WI38 (cell line): ENCODE measurements around the gene SLC1A2.

Experiments
- H3K4me3 ChIP-seq: 2 replicates; pipeline ENCODE4 v1.5.1; 2011; ENCODE audit warnings: low read depth, mild to moderate bottlenecking, control low read depth, low read length
- CTCF ChIP-seq: IDR thresholded peaks from 2 replicates; pipeline ENCODE4 v1.5.1; 2012; ENCODE audit warnings: low read depth, mild to moderate bottlenecking, control low read depth, low read length

The SLC1A2 gene

DNA sequence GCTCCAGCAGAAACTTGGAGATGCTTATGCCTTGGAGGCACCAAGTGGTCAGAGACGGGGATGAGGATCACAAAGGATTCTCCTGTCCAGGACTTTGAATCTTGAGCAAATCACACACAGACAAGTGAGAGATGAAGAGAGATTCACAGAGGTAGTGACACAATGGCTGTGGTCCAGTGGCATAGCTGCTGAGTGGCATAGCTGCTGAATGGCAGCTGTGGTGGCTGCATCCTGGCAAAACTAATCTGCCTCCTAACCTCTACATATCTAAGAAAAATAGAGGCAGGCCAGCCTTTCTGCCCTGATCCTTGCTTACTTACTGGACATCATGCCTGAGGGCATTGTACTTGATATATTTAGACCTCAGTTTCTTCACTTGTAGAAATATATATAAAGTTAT, 177.8 kb downstream of the SLC1A2 start:
- H3K4me3 ChIP-seq: no peak overlapping the region
- no peak for TF ChIP-seq CTCF

GRCh38 chr11:35241083-35241482, 178.3 kb downstream of the SLC1A2 start:
- no peak overlapping the region for H3K4me3 ChIP-seq
- no peak for TF ChIP-seq CTCF

DNA sequence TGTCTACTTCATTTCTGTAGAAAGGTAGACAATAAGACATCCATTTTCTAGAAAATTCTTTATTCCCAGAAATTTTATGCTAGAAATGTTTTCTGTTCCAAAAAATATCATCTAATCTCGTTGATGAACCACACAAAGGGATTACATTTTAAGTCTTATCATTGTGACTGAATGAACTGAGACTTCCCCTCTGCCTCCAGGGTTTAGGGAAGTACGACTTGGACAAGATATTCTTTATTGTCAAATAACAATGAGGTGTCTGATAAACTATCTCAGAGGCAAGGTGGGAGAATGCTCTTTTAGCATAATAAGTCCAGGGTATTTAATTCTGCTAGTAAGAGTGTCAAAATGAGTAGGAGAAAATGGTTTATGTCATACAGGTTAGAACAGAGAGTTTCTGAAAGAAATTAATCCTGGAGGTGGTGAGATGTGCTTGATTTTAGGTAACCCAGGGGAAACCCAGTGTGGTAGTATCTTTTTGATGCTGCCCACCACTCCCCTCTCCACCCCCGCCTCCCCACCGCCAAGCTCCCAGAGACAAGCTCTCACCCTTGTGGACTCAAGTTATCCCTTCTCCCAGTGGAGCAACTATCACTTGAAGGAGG, 179.8 kb downstream of the SLC1A2 start:
- no peak overlapping the region for H3K4me3 ChIP-seq
- no peak for TF ChIP-seq CTCF

GRCh38 chr11:35238882-35239281, 180.5 kb downstream of the SLC1A2 start:
- no peak overlapping the region for H3K4me3 ChIP-seq
- TF ChIP-seq CTCF: no peak

DNA sequence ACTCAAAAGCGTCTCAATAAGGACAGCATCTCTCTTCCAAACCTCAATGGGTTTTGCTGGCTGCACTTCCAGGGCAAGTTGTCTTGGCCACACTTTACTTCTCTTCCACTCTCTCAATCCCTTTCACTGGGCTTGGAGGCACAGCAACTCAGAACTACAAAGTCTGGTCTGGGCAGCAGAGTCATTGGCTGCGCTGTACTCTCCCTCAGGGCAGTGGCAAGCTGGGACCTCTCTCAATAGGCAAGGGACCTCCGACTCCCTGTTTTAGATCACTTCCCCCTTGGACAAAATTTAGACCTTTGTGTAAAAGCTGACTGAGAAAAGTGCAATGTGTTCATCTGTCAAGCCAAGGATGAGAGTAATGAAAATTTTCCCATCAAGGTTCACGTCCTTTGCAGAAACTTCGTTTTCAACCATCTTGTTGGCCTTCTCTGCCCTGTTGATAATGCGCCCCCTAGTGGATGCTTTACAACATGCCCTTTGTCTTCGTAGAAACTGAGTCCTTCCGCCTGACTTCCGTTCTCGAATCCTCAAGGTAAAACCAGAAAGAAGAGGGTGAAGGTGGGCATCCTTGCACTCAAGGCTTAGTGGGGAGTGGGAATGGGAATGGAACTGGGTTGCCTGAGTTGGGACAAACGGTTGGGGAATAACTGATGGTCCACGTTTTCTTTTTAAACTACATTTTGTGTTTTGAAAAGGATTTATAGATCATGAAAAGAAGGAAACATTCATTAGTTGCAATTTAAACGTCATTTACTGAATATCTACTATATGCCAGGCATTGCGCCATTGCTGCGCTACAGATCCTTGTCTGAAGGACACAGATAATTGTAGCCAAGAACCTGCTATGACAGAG, 181.3 kb downstream of the SLC1A2 start:
- TF ChIP-seq CTCF: peak; percentile 58
- no peak overlapping the region for H3K4me3 ChIP-seq

DNA sequence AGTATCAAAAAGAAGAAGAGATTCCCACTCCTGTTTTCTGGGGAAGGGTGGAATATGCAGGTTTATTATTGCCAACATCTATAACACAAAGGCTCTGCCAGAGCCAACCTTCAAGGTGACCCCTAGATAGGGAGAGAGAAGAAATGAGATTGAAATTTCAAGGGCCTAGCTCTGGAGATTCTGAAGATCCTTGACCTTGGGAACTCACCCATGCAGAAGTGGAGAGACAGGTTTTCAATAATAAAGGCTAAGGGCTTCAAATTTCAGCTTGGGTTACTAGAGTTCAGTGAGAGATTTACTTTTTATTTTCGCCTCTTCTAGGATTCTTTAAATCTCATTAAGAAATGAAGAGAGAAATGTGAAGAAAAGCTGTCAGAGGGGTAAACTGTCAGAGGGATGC, 182.0 kb downstream of the SLC1A2 start:
- TF ChIP-seq CTCF: no peak
- no peak overlapping the region for H3K4me3 ChIP-seq

GRCh38 chr11:35236667-35237003, 182.7 kb downstream of the SLC1A2 start:
- TF ChIP-seq CTCF: no peak

More at GRCh38 chr11:35236667-35237003, 182.7 kb downstream of the SLC1A2 start:
- H3K4me3 ChIP-seq: no peak overlapping the region
